GM12878 (cell line): ENCODE measurements around the gene KCNA2. TPM values are rescaled to one million over a fixed set of nuclear protein-coding genes. Genes with fewer than 3 reads are reported as not detected.

Experiments used
- ATAC-seq: fragments of 200-7000 bp; cut with Tn5 transposase; 3 replicates; pipeline ENCODE4 v1.9.1; 2020; ENCODE audit warnings: mild to moderate bottlenecking, moderate library complexity
- BruUV-seq: library from RNA; stranded (reverse); fragments of 400-500 nt; replicated peaks from 2 replicates; lab custom pipeline; 2021; lab: Mats Ljungman, UMichigan
- CTCF ChIA-PET: fragments of 300-600 bp; sonication (Branson Sonifier 250); formaldehyde crosslinking; extraction: SDS; loops from one replicate; lab custom pipeline; 2021; ENCODE audit warnings: inconsistent platforms; lab: Yijun Ruan, JAX
- POLR2A ChIA-PET: fragments of 350-600 bp; formaldehyde crosslinking; extraction: SDS; loops from one replicate; lab custom pipeline; 2021; ENCODE audit warnings: inconsistent platforms; lab: Charles Lee
- RAD21 ChIA-PET: fragments of 300-600 bp; sonication (Branson Sonifier 250); formaldehyde crosslinking; loops from one replicate; lab custom pipeline; 2023; ENCODE audit warnings: antibody characterized with exemption; ENCODE audit not compliant: unreplicated experiment; lab: Charles Lee
- SMC1A ChIA-PET: fragments of 300-600 bp; sonication (Branson Sonifier 250); formaldehyde crosslinking; loops from one replicate; lab custom pipeline; 2023; ENCODE audit not compliant: unreplicated experiment, uncharacterized antibody; lab: Charles Lee
- DNase-seq: peaks from one replicate; pipeline ENCODE4 v3.0.0-alpha.2; 2011; ENCODE audit warnings: low read depth, low spot score
- FAIRE-seq: peaks from 3 replicates; lab custom pipeline; 2011; peaks lifted over from hg19 to GRCh38; lab: Jason Lieb, UNC
- H2AFZ ChIP-seq: 2 replicates; pipeline ENCODE4 v1.6.0; 2011; ENCODE audit warnings: low read depth, low read length, control low read depth; ENCODE audit not compliant: control insufficient read depth
- H3K27ac ChIP-seq: 2 replicates; pipeline ENCODE4 v1.5.1; 2011; ENCODE audit warnings: control low read depth; ENCODE audit not compliant: control insufficient read depth, insufficient read depth
- H3K27me3 ChIP-seq, 2 experiments: replicated peaks in 1 of 2; 2 replicates each; pipeline versions ENCODE4 v1.6.0 to v1.6.1; 2011; ENCODE audit warnings: low read length in 1 of 2; ENCODE audit not compliant: control insufficient read depth in 2 of 2, insufficient read depth in 2 of 2
- H3K36me3 ChIP-seq, 2 experiments: 2 replicates each; pipeline ENCODE4 v1.5.1; 2011; ENCODE audit warnings: low read length in 1 of 2; ENCODE audit not compliant: control insufficient read depth in 2 of 2, insufficient read depth in 2 of 2
- H3K4me1 ChIP-seq: 2 replicates; pipeline ENCODE4 v1.6.1; 2011; ENCODE audit warnings: mild to moderate bottlenecking, low read length, moderate library complexity, mixed read lengths; ENCODE audit not compliant: control insufficient read depth, insufficient read depth
- H3K4me2 ChIP-seq: 2 replicates; pipeline ENCODE4 v1.6.0; 2011; ENCODE audit warnings: control low read depth; ENCODE audit not compliant: control insufficient read depth, insufficient read depth
- H3K4me3 ChIP-seq: fragments of 200-600 bp; sonication (generic); 2 replicates; pipeline ENCODE4 v1.5.1; 2016
- H3K79me2 ChIP-seq: 2 replicates; pipeline ENCODE4 v1.6.0; 2011; ENCODE audit warnings: low read length; ENCODE audit not compliant: control insufficient read depth, insufficient read depth
- H3K9ac ChIP-seq: 2 replicates; pipeline ENCODE4 v1.8.0; 2011; ENCODE audit warnings: low read length, control low read depth, mixed read lengths; ENCODE audit not compliant: control insufficient read depth, insufficient read depth
- H3K9me3 ChIP-seq: replicated peaks from 3 replicates; pipeline ENCODE4 v1.5.1; 2011; ENCODE audit warnings: mild to moderate bottlenecking, low read length; ENCODE audit not compliant: control insufficient read depth, insufficient read depth
- H4K20me1 ChIP-seq: 2 replicates; pipeline ENCODE4 v1.6.0; 2011; ENCODE audit not compliant: control insufficient read depth, insufficient read depth
- CHD1 ChIP-seq: IDR thresholded peaks from 2 replicates; pipeline ENCODE4 v1.6.1; 2012; ENCODE audit warnings: low read depth, low read length, improper control_type of control experiment
- POU2F2 ChIP-seq: IDR thresholded peaks from 3 replicates; pipeline ENCODE4 v1.6.1; 2011; ENCODE audit warnings: low read depth, mild to moderate bottlenecking, low read length, borderline replicate concordance
- SP1 ChIP-seq: IDR thresholded peaks from one replicate; pipeline ENCODE4 v1.6.1; 2011; ENCODE audit warnings: low read depth, low read length
- SUPT20H ChIP-seq: IDR thresholded peaks from 2 replicates; pipeline ENCODE4 v1.6.1; 2011; ENCODE audit warnings: low read depth, mild to moderate bottlenecking, low read length, moderate library complexity, borderline replicate concordance; ENCODE audit not compliant: control insufficient read depth
- TAF1 ChIP-seq: IDR thresholded peaks from 2 replicates; pipeline ENCODE4 v1.6.1; 2011; ENCODE audit warnings: mild to moderate bottlenecking, low read depth, low read length, borderline replicate concordance
- ZBED1 ChIP-seq: IDR thresholded peaks from 2 replicates; pipeline ENCODE4 v1.6.1; 2016; ENCODE audit warnings: borderline replicate concordance
- ZNF24 ChIP-seq: fragments of 450-650 bp; IDR thresholded peaks from 2 replicates; pipeline ENCODE4 v1.6.1; 2017; ENCODE audit warnings: antibody characterized with exemption, mild to moderate bottlenecking
- ZNF384 ChIP-seq: IDR thresholded peaks from 2 replicates; pipeline ENCODE4 v1.6.1; 2012; ENCODE audit warnings: low read depth, mild to moderate bottlenecking, low read length, improper control_type of control experiment, borderline replicate concordance
- ZNF592 ChIP-seq: fragments of 450-650 bp; IDR thresholded peaks from 2 replicates; pipeline ENCODE4 v1.6.1; 2017; ENCODE audit warnings: mild to moderate bottlenecking, moderate library complexity
- WGBS: methylation state at CpG from one replicate; pipeline ENCODE4 v1.1.6; 2016; ENCODE audit warnings: low lambda C conversion rate; ENCODE audit not compliant: insufficient replicate concordance, insufficient coverage; ENCODE audit errors: missing lambda C conversion rate; 5-methylcytosine and 5-hydroxymethylcytosine counted together
- in situ Hi-C: fragments of 300-500 bp; cut with MboI; formaldehyde crosslinking; loops from 9 replicates; pipeline ENCODE4 v1.14.3; 2018; ENCODE audit warnings: mixed read lengths
- intact Hi-C: fragments of 100-400 bp; cut with micrococcal nuclease; formaldehyde crosslinking; loops from one replicate; pipeline ENCODE4 v1.14.2; 2022; ENCODE audit not compliant: unreplicated experiment
- polyA plus RNA-seq, 11 experiments: library from polyadenylated mRNA; depleted of rRNA in 4 of 11; unstranded in 6 of 11; stranded (reverse) in 5 of 11; fragments of >200 nt; fragmentation: Nextera tagmentation in 4 of 11; fragmentation: Illumina TruSeq in 1 of 11; extraction: Ambion mirVana in 4 of 11; extraction: Trizol in 1 of 11; gene quantifications; 1 replicate in 1 of 11; 2 replicates in 10 of 11; pipeline versions ENCODE4 v1.2.1 to v1.2.3, GENCODE V29; 2011 to 2016; ENCODE audit warnings: inconsistent platforms in 2 of 11, missing spikeins in 2 of 11, low read depth in 1 of 11
- total RNA-seq, 4 experiments: library from RNA; depleted of rRNA in 3 of 4; stranded (reverse); fragments of >200 nt in 3 of 4; fragmentation: Illumina TruSeq in 1 of 4; extraction: Trizol in 1 of 4; gene quantifications; 2 replicates each; pipeline versions ENCODE4 v1.2.1 to v1.2.3, GENCODE V29; 2013 to 2021
- TF ChIP-seq, protein P1 (sequence below): fragments of 450-650 bp; formaldehyde crosslinking; IDR thresholded peaks from 2 replicates; pipeline ENCODE4 v1.4.0; 2020; ENCODE audit warnings: mild to moderate bottlenecking, moderate library complexity
- TF ChIP-seq, protein P2 (sequence below): fragments of 450-650 bp; IDR thresholded peaks from 2 replicates; pipeline ENCODE4 v1.6.1; 2018; ENCODE audit warnings: mild to moderate bottlenecking, low read depth, moderate library complexity; ENCODE audit not compliant: partially characterized antibody

Gene KCNA2
- total and polyA plus RNA-seq, 10 of the 15 experiments (the other 5 are each of a cell fraction or from before 2014, with no cell fraction given), result 0.02 to 0.56 (median 0.10) TPM; not detected in 2

DNA sequence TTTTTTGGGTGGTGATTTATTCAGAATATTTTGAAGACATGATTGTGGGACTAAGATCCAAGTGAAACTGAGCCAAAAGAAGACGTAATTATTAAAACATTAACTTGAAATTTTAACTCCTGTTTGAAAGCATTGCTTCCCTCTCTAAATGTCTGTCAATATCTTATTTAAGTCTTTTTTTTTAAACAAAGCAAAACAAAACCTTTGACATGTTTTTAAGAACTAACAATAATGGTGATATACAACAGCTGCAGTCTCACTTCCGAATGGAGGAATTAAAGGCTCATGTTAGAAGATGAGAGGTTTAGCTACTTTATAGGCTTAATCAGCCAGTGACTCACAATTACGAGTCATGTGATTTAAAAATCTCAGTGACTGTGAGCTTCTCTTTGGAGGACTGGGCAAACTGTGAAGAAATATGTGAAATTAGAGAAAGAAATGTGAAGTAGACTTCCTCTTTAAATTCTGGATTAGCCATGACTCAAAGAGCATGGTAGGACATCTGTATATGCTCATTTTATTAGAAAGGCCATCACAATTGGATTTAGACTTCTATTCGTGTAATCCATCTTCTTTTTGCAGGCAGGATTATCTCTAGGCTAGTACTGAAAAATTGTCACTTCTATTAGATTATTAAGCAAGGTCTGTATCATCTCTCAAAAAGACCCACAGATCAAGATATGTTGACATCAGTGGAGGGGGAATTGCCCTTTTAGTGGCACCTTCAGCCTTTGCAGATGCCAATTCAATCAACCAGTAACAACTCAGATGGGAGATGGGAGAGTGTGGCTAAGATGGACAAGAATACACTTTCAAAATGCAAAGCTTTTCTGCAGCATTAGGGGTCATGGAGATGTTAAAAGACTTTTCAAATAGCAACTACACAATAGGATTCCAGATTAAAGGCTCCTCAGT, 39.9 kb upstream of the KCNA2 start:
- CTCF ChIA-PET, result interaction anchor here (0.9 to 9.8 kb wide), 7 partner anchors 12 to 138 kb away, joined by 3 to 60 read pairs (median 7); no protein-coding TSS in a partner anchor

More for the DNA sequence above, 39.9 kb upstream of the KCNA2 start:
- Histone ChIP-seq H4K20me1 (no peaks in the 10 kb centered on the region), H3K4me3 (no peak overlapping the region), H3K36me3 (no peaks in the 10 kb centered on the region), H3K79me2 (no peaks in the 10 kb centered on the region), H3K4me1 (peaks cover 23% of the 10 kb centered on the region), H3K27ac (no peak overlapping the region), H3K9ac (no peak overlapping the region), H2AFZ (no peak overlapping the region)
- ChIA-PET POLR2A (interaction anchor here (3.2 kb wide), 1 partner anchor 11 kb away, joined by 23 read pairs; no protein-coding TSS in a partner anchor), RAD21 (interaction anchor here (1.0 to 7.0 kb wide), 5 partner anchors 10 to 229 kb away, joined by 3 to 82 read pairs (median 4); no protein-coding TSS in a partner anchor), SMC1A (interaction anchor here (0.9 to 12.5 kb wide), 7 partner anchors 12 to 312 kb away, joined by 3 to 144 read pairs (median 5); no protein-coding TSS in a partner anchor)
- DNase-seq (no peak), FAIRE-seq (no peak), ATAC-seq (no peak)
- intact Hi-C loops, result no loop called here
- no TSS peak for BruUV-seq
- TF ChIP-seq ZNF384, result no peak
- no peak for TF ChIP-seq POU2F2
- TF ChIP-seq TAF1, result no peak
- no peak for TF ChIP-seq SUPT20H
- TF ChIP-seq ZNF24, result no peak
- no peak for TF ChIP-seq SP1
- TF ChIP-seq ZNF592, result no peak
- TF ChIP-seq, protein P1, sequence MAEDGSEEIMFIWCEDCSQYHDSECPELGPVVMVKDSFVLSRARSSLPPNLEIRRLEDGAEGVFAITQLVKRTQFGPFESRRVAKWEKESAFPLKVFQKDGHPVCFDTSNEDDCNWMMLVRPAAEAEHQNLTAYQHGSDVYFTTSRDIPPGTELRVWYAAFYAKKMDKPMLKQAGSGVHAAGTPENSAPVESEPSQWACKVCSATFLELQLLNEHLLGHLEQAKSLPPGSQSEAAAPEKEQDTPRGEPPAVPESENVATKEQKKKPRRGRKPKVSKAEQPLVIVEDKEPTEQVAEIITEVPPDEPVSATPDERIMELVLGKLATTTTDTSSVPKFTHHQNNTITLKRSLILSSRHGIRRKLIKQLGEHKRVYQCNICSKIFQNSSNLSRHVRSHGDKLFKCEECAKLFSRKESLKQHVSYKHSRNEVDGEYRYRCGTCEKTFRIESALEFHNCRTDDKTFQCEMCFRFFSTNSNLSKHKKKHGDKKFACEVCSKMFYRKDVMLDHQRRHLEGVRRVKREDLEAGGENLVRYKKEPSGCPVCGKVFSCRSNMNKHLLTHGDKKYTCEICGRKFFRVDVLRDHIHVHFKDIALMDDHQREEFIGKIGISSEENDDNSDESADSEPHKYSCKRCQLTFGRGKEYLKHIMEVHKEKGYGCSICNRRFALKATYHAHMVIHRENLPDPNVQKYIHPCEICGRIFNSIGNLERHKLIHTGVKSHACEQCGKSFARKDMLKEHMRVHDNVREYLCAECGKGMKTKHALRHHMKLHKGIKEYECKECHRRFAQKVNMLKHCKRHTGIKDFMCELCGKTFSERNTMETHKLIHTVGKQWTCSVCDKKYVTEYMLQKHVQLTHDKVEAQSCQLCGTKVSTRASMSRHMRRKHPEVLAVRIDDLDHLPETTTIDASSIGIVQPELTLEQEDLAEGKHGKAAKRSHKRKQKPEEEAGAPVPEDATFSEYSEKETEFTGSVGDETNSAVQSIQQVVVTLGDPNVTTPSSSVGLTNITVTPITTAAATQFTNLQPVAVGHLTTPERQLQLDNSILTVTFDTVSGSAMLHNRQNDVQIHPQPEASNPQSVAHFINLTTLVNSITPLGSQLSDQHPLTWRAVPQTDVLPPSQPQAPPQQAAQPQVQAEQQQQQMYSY (CRISPR knock-in tag), result no peak
- TF ChIP-seq, protein P2, sequence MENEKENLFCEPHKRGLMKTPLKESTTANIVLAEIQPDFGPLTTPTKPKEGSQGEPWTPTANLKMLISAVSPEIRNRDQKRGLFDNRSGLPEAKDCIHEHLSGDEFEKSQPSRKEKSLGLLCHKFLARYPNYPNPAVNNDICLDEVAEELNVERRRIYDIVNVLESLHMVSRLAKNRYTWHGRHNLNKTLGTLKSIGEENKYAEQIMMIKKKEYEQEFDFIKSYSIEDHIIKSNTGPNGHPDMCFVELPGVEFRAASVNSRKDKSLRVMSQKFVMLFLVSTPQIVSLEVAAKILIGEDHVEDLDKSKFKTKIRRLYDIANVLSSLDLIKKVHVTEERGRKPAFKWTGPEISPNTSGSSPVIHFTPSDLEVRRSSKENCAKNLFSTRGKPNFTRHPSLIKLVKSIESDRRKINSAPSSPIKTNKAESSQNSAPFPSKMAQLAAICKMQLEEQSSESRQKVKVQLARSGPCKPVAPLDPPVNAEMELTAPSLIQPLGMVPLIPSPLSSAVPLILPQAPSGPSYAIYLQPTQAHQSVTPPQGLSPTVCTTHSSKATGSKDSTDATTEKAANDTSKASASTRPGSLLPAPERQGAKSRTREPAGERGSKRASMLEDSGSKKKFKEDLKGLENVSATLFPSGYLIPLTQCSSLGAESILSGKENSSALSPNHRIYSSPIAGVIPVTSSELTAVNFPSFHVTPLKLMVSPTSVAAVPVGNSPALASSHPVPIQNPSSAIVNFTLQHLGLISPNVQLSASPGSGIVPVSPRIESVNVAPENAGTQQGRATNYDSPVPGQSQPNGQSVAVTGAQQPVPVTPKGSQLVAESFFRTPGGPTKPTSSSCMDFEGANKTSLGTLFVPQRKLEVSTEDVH, result no peak
- TF ChIP-seq ZBED1, result no peak
- no peak for TF ChIP-seq CHD1
- TF ChIP-seq, all 136 proteins: peak for 0
- Histone ChIP-seq H3K4me2 (no peak overlapping the region), H3K9me3 (no peaks in the 10 kb centered on the region), H3K27me3 (no peaks in the 10 kb centered on the region)
- 37% methylated on average over 4 of the region's 4 CpGs for WGBS
- in situ Hi-C loops, result no loop called here
